Ascending aorta (tissue), 2 donors: ENCODE results near the gene CBLC. TPM values are rescaled to one million over a fixed set of nuclear protein-coding genes. Genes with fewer than 3 reads are reported as not detected.

Experiments
- DNase-seq, 2 donors: peaks; one replicate each; pipeline ENCODE4 v3.0.0-alpha.2; 2019; ENCODE audit warnings: low spot score in 2 of 2
- H3K27ac ChIP-seq, 2 donors: fragments of 200-600 bp; sonication (generic); one replicate each; pipeline ENCODE4 v1.5.1; 2016 to 2017; ENCODE audit warnings: mild to moderate bottlenecking in 1 of 2
- H3K27me3 ChIP-seq: fragments of 200-600 bp; sonication (generic); one replicate; pipeline ENCODE4 v1.5.1; 2017
- H3K36me3 ChIP-seq, 2 donors: fragments of 200-600 bp; sonication (generic); one replicate each; pipeline ENCODE4 v1.5.1; 2016
- H3K4me1 ChIP-seq, 2 donors: fragments of 200-600 bp; sonication (generic); one replicate each; pipeline ENCODE4 v1.5.1; 2016 to 2017; ENCODE audit warnings: mild to moderate bottlenecking in 1 of 2
- H3K4me3 ChIP-seq, 2 donors: fragments of 200-600 bp; sonication (generic); one replicate each; pipeline ENCODE4 v1.5.1; 2016 to 2017; ENCODE audit warnings: mild to moderate bottlenecking in 1 of 2
- H3K9me3 ChIP-seq, 2 donors: fragments of 200-600 bp; sonication (generic); one replicate each; pipeline ENCODE4 v1.5.1; 2016
- CTCF ChIP-seq, 3 experiments: fragments of 200-600 bp in 2 of 3; fragments of 450-650 bp in 1 of 3; sonication (generic) in 2 of 3; IDR thresholded peaks; one replicate each; pipeline ENCODE4 v1.5.1; 2016 to 2019; ENCODE audit warnings: antibody characterized with exemption in 3 of 3, mild to moderate bottlenecking in 1 of 3, moderate library complexity in 1 of 3
- intact Hi-C: fragments of 100-400 bp; cut with DNase I; formaldehyde crosslinking; loops from one replicate; pipeline ENCODE4 v1.15.1; 2023
- total RNA-seq: library from RNA; depleted of rRNA; stranded (reverse); fragments of >200 nt; gene quantifications from one replicate; pipeline ENCODE4 v1.1.0, GENCODE V29; 2016

The CBLC gene
- not detected for total RNA-seq

GRCh38 chr19:44777715-44778347, at the start of gene CBLC:
TSS of gene CBLC (plus strand) at chr19:44777890. CDS start at chr19:44777932, 42 bp downstream.
- Histone ChIP-seq H3K4me3 (no peak within 1 kb of the TSS), H3K27ac (no peak within 1 kb of the TSS)
- TF ChIP-seq CTCF (IDR thresholded peaks at IDR 0.05) = no peak

GRCh38 chr19:44728178-44728577, 49.5 kb upstream of the CBLC start:
- H3K27me3 ChIP-seq = no peaks in the 10 kb centered on the region
- TF ChIP-seq CTCF (IDR thresholded peaks at IDR 0.05) = no peak
- no peak for DNase-seq
- H3K4me1 ChIP-seq = peaks cover 0 to 14% of the 10 kb centered on the region in 2 donors
- no peaks in the 10 kb centered on the region for H3K36me3 ChIP-seq
- no peaks in the 10 kb centered on the region for H3K9me3 ChIP-seq
- intact Hi-C loops = no loop called here
- no peak overlapping the region for H3K4me3 ChIP-seq
- no peak overlapping the region for H3K27ac ChIP-seq

More at GRCh38 chr19:44777715-44778347, at the start of gene CBLC:
- intact Hi-C loops = no loop called here
- H3K9me3 ChIP-seq = no peaks in the 10 kb centered on the region
- H3K4me1 ChIP-seq = peaks cover 0 to 5% of the 10 kb centered on the region in 2 donors
- H3K36me3 ChIP-seq = no peaks in the 10 kb centered on the region
- H3K27me3 ChIP-seq = no peaks in the 10 kb centered on the region
- no peak for DNase-seq

- intact Hi-C loops = no loop called here
- no peak for TF ChIP-seq CTCF (IDR thresholded peaks at IDR 0.05)
- H3K36me3 ChIP-seq = no peaks in the 10 kb centered on the region
- H3K9me3 ChIP-seq = no peaks in the 10 kb centered on the region
- no peak overlapping the region for H3K27ac ChIP-seq
- no peak overlapping the region for H3K4me3 ChIP-seq
- H3K27me3 ChIP-seq = no peaks in the 10 kb centered on the region
- peaks cover 0 to 8% of the 10 kb centered on the region in 2 donors for H3K4me1 ChIP-seq
- DNase-seq = no peak
Observed at GRCh38 chr19:44729516-44730033, 48.1 kb upstream of the CBLC start.

GRCh38 chr19:44731081-44731480, 46.6 kb upstream of the CBLC start:
- intact Hi-C loops = no loop called here
- no peaks in the 10 kb centered on the region for H3K4me1 ChIP-seq
- no peaks in the 10 kb centered on the region for H3K36me3 ChIP-seq
- no peak overlapping the region for H3K4me3 ChIP-seq
- H3K9me3 ChIP-seq = no peaks in the 10 kb centered on the region
- no peak overlapping the region for H3K27ac ChIP-seq
- TF ChIP-seq CTCF (IDR thresholded peaks at IDR 0.05) = no peak
- no peaks in the 10 kb centered on the region for H3K27me3 ChIP-seq
- no peak for DNase-seq

GRCh38 chr19:44731622-44732021, 46.1 kb upstream of the CBLC start:
- Histone ChIP-seq H3K4me1 (no peaks in the 10 kb centered on the region), H3K27me3 (no peaks in the 10 kb centered on the region), H3K36me3 (no peaks in the 10 kb centered on the region), H3K4me3 (no peak overlapping the region), H3K27ac (no peak overlapping the region), H3K9me3 (no peaks in the 10 kb centered on the region)
- intact Hi-C loops = no loop called here
- no peak for DNase-seq
- TF ChIP-seq CTCF (IDR thresholded peaks at IDR 0.05) = no peak
